IPS DF 4.7 (cell line): ENCODE results near the gene USF3.

ENCODE experiments used
- DNase-seq: peaks from one replicate; pipeline ENCODE4 v3.0.0-alpha.2; 2013; ENCODE audit warnings: low spot score; ENCODE audit errors: extremely low read depth

USF3 gene

GRCh38 chr3:113697500-113698090 is 1.2 kb upstream of the USF3 start:
- no peak for DNase-seq

DNA sequence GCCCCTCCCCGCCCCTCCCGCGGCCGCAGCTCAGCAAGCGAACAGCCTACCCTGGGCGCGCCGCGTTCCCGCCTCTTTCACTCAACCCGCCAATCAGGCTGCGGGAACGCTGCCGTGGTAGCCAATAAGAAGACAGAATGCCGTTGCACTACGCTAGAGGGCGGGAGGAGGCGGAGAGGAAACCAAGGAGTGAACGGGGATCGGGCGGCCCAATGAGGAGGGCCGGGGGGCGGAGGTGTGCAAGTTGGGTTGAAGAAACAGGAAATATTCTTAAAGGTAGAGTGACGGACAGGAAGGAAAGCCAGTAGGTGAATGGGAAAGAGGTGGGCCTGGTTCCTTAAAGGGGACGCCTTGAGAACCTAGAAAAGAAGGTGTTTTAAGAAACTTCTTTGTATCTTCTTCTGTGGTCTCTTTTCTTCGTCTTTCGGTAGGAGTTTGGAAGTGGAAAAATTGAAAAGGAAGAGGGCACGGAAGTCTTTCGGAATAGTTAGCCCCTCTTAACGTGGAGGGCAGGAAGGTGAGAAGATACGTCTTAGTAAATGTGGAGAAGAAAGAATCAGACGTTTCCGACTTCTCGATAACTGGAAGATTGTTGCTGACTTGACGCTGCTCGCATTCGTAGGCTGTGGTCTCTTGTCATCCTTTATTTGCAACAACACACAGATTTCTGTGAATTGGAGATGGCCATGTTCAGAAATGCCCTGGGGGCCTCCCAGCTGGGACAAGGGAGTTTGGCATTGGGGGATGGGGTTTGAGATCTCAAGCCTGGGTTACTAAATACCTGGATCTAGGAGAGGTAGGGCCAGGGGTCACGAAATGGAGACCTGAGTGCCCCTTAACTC is 437 bp upstream of the USF3 start:
- DNase-seq = peak; percentile 92

- DNase-seq = no peak
These were observed 1.0 kb downstream of the USF3 start for GRCh38 chr3:113695431-113695785.

DNA sequence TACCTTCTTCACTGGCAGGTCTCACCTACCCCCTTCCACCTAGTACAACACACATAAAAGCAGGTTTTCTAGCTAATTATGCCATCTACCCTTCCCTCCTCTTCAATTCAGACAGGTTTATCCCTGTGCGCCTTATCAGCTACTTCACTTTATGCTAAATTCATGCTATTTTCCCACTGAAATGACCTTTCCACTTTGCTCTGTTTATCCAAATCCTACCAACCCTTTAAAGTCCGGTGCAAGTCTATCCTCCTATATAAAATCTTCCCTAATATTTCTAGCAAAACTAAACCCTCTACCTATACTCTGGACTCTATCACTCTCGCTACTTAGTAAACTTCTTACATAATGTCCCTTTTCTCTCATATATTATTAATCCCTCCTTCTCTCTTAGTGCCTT is 6.0 kb downstream of the USF3 start:
- DNase-seq = no peak

DNA sequence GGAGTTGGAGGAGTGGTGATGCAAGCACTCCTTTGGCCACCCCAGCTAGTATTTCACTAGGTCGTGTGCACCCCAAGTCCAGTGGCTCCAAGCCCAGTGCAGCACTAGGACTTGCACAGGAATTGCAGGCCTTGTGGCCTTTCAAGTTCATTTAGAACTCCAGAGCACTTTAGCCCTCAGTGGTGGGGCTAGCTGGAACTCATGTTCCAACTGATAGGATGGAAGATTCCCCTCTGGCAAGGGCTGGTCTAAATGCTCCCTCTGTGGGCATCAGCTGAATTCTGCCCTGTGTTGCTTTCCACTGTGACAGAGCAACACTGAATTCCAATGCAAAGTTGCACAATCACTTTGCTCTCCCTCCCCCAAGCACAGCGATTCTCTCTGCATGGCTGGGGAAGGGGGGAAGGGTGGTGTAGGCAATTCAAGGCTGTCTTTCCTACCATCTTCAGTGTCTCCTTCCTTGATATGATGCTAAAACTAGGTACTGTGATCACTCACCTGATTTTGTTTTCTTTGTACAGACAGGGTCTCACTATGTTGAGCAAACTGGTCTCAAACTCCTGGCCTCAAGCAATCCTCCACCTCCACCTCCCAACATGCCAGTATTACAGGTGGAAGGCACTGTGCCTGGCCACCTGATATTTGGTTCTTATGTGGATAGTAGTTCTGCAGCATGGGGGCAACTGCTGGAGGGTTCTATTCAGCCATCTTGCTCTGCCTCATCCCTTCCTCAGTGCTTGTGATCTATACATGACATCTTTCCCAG is 10.3 kb downstream of the USF3 start:
- DNase-seq = no peak

GRCh38 chr3:113685124-113685523 is 11.3 kb downstream of the USF3 start:
- no peak for DNase-seq

GRCh38 chr3:113684271-113684819 is 12.1 kb downstream of the USF3 start:
- no peak for DNase-seq

DNA sequence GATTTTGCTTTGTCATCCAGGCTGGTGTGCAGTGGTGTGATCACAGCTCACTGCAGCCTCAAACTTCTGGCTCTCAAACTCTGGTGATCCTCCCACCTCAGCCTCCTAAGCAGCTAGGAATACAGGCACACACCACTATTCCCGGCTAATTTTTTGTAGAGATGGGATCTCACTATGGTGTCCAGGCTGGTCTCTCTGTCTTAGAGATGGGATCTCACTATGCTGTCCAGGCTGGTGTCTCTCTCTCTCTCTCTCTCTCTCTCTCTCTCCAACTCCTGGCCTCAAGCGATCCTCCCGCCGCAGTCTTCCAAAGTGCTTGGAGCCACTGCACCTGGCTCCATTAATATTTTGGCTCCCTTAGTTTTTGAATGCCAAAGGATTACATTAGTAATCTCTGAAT is 17.7 kb downstream of the USF3 start:
- no peak for DNase-seq

DNA sequence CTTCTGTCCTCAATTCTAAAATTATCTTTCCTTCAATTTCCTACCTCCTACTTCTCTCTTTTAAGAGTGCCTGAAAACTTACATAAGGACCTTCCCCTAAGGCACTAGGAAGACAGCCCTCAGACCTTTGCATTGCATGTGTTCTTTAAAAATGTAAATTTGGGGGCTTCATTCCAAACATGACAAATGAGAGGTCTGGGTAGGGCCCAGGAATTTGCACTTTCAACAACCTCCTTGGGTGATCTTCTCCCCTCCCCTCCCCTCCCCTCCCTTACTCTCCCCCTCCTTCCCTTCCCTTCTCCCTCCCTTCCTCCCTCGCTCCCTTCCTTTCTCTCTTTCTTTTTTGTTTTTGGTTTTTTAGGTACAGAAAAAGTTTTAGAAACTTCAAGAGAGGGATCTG is 18.7 kb downstream of the USF3 start:
- DNase-seq = no peak

GRCh38 chr3:113676261-113676660 is 20.2 kb downstream of the USF3 start:
- DNase-seq = no peak

GRCh38 chr3:113673593-113673992 is 22.8 kb downstream of the USF3 start:
- DNase-seq = no peak

GRCh38 chr3:113668015-113668414 is 28.4 kb downstream of the USF3 start:
- DNase-seq = no peak

DNA sequence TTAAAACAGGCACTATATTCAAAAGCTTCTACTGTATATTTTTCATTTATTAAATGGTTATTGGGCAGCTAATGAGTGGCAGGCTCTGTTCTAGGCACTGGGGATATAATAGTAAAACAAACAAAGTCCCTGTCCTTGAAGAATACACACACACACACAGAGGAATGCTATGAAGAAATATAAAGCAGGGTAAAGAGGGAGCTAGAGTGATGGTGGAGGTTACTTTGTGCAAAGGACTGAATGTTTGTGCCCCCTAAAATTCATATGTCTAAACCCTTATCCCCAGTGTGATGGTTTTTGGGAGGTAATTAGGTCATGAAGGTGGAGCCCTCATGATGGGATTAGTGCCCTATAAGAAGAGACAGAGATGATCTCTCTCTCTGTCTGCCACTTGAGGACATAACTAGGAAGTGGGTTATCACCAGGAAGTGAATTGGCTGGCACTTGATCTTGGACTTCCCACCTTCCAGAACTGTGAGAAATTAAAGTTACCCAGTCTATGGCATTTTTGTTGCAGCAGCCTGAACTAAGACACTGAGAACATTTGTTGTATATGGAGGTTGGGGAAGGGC is 31.8 kb downstream of the USF3 start:
- no peak for DNase-seq

DNA sequence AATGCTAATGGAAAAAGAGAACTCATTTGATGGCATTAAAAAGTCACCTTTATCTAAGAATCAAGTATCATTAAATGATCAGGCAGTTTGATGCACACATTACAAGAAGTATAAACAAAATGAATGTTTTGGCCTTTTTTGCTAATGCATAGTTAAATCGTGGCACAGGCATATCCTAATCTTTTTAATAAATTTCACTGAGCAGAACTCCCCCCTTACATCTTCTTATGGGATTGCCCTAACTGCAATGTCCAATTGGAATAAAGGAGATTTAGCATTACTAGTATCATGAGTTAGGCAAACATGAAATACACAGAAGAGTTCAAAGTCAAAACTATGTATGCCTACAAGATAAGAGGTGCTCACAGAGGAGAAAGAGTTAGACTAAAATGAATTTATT is 32.7 kb downstream of the USF3 start:
- no peak for DNase-seq

GRCh38 chr3:113663324-113663750 is 33.1 kb downstream of the USF3 start:
- no peak for DNase-seq

- DNase-seq = no peak
These were observed 33.6 kb downstream of the USF3 start for GRCh38 chr3:113662824-113663223.

DNA sequence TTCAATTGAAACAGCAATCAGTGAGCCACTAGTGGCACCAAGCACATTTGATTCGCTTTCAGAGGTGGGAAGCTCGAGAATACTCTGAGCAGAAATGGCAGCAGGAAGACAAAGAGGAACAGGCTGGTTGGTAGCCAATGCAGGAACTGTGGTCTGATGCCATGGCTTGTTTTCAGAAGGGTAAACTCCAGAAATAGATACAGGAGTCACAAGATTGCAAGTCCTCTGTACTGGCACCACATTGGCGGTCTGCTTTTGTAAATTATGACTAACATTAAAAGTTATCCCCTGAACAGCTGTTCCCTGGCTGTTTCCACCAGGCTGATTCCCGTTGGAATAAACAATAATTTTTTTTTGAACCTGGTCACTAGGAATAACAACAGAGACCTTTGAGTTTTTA is 35.5 kb downstream of the USF3 start:
- no peak for DNase-seq

GRCh38 chr3:113660458-113660857 is 36.0 kb downstream of the USF3 start:
- no peak for DNase-seq

- DNase-seq = no peak
These were observed 36.4 kb downstream of the USF3 start for GRCh38 chr3:113659996-113660395.

- no peak for DNase-seq
These were observed 37.3 kb downstream of the USF3 start for GRCh38 chr3:113659101-113659541.

- no peak for DNase-seq
These were observed 38.3 kb downstream of the USF3 start for GRCh38 chr3:113658107-113658506.

DNA sequence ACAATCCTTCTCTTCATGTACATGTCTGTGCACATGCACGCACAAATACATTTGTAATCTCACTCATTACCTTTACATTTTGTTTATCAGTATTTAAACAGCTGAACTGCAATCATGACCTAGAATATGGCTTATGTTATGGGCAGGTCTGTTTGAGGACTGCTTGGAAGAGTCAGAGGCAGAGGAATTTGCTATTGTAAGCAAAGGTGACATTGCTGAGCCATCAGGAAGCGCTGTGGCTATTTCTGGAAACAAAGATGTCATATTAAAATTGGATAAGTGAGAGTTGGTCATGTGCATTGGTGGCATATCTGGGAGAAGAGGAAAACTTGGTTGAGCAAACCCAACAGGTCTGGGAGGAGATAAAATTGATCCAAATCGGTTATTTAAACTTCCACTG is 41.6 kb downstream of the USF3 start:
- no peak for DNase-seq
